Stimulated activated CD4-positive, alpha-beta T cell treated with anti-CD3 and anti-CD28 coated beads, Interleukin-2, amount 100 ng/mL, for 24 hours (primary cell): ENCODE measurements around the gene PRDM7.
A peak's percentile ranks its signal among the peaks of the same experiment; 100 is the strongest.
"Not testable (repeated sequence)": the region's sequence is repeated elsewhere in the genome, so short reads cannot be mapped to it uniquely, and the experiment has no call there.

ENCODE experiments used
- DNase-seq, 2 donors: peaks; one replicate each; pipeline ENCODE4 v3.0.0-alpha.2; 2020

The PRDM7 gene

GRCh38 chr16:90070440-90070839, 6.7 kb downstream of the PRDM7 start:
- no peak for DNase-seq

GRCh38 chr16:90061437-90061836, 15.7 kb downstream of the PRDM7 start:
- no peak for DNase-seq

- peak in 1 of 2 donors; percentile 28 for DNase-seq
Observed at GRCh38 chr16:90057738-90058173, 19.4 kb downstream of the PRDM7 start.

GRCh38 chr16:90056521-90056920, 20.6 kb downstream of the PRDM7 start:
- not testable (repeated sequence) for DNase-seq

- no peak for DNase-seq
Observed at GRCh38 chr16:90055371-90055770, 21.8 kb downstream of the PRDM7 start.

GRCh38 chr16:90054554-90054953, 22.6 kb downstream of the PRDM7 start:
- no peak for DNase-seq

GRCh38 chr16:90053902-90054500, 23.1 kb downstream of the PRDM7 start:
- DNase-seq: no peak

- no peak for DNase-seq
Observed at GRCh38 chr16:90050969-90051368, 26.2 kb downstream of the PRDM7 start.

- no peak for DNase-seq
Observed at GRCh38 chr16:90048737-90049330, 28.3 kb downstream of the PRDM7 start.

- DNase-seq: no peak
Observed at GRCh38 chr16:90048347-90048722, 28.8 kb downstream of the PRDM7 start.

- no peak for DNase-seq
Observed at GRCh38 chr16:90047714-90048346, 29.3 kb downstream of the PRDM7 start.

- no peak for DNase-seq
Observed at GRCh38 chr16:90046971-90047713, 30.0 kb downstream of the PRDM7 start.

GRCh38 chr16:90046122-90046970, 30.8 kb downstream of the PRDM7 start:
- DNase-seq: no peak

- DNase-seq: no peak
Observed at GRCh38 chr16:90044111-90044551, 33.0 kb downstream of the PRDM7 start.

GRCh38 chr16:90043526-90043925, 33.6 kb downstream of the PRDM7 start:
- no peak for DNase-seq

GRCh38 chr16:90042946-90043514, 34.1 kb downstream of the PRDM7 start:
- DNase-seq: no peak

GRCh38 chr16:90041896-90042473, 35.1 kb downstream of the PRDM7 start:
- DNase-seq: no peak

- no peak for DNase-seq
Observed at GRCh38 chr16:90040152-90041023, 36.7 kb downstream of the PRDM7 start.

GRCh38 chr16:90037276-90037675, 39.9 kb downstream of the PRDM7 start:
- no peak for DNase-seq

GRCh38 chr16:90035902-90036301, 41.2 kb downstream of the PRDM7 start:
- DNase-seq: no peak

GRCh38 chr16:90034504-90034903, 42.6 kb downstream of the PRDM7 start:
- no peak for DNase-seq
